NCI-H1417 treated with DMSO at 0.1 percent for 48 hours (cell line): ENCODE measurements around the gene SLC35F3.
"Not testable (repeated sequence)": the region's sequence is repeated elsewhere in the genome, so short reads cannot be mapped to it uniquely, and the experiment has no call there.

ENCODE experiments used
- DNase-seq: peaks from one replicate; lab custom pipeline; 2025; lab: John Stamatoyannopoulos, UW

Gene SLC35F3

GRCh38 chr1:234292011-234292410 is 387.5 kb downstream of the SLC35F3 start:
- no peak for DNase-seq

DNA sequence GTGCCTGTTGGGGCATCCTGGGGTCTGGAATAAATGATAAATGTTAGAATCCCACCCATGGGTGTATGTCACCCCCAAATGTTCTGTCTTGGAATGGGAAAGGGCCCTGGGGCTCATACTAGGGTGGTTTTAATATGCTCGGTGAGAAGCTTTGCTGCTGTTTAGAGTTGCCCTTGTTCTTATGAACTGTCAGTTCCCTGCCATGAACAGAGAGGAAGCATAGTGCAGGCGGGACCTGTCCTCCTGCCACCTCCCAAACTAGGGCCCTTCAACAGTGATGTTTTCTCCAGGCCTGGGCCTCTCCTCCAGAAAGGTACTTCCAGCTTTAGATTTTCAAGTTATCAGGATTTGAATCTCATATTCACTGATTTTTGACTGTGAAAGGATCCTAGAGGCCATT is 388.1 kb downstream of the SLC35F3 start:
- no peak for DNase-seq

GRCh38 chr1:234294109-234294817 is 389.8 kb downstream of the SLC35F3 start:
- DNase-seq: no peak

GRCh38 chr1:234295068-234295467 is 390.6 kb downstream of the SLC35F3 start:
- no peak for DNase-seq

GRCh38 chr1:234295626-234296025 is 391.1 kb downstream of the SLC35F3 start:
- DNase-seq: no peak

DNA sequence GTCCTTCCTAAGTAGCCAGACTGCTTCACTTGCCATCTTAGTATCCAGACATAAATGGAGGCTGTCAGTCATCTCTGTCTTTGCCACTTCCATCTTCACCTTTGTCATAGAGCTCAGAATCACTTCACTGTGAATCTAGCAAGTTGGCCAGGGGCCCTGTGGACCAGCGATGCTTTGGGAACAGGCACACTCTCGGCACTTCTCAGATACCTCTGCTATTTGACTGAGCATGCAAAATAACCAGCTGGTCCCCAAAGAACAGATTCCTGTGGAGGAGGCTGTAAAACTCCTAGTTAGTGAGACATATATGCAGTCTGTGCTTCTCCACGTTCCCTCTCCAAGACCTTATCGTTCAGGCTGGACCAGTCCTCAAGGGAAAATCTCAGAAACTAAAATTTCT is 392.0 kb downstream of the SLC35F3 start:
- DNase-seq: no peak

DNA sequence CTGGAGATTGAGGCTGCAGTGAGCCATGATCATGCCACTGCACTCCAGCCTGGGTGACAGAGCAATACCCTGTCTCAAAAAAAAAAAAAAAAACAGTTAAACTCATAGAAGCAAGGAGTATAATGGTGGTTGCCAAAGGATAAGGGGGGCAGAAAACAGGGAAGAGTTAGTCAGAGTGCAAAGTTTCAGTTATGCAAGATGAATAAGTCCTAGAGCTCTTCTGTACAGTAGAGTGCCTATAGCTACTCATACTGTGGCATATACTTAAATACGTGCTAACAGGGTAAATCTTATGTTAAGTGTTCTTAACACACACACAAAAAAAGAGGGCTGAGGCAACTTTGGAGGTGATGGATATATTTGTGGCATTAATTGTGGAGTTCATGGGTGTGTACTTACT is 393.2 kb downstream of the SLC35F3 start:
- no peak for DNase-seq

DNA sequence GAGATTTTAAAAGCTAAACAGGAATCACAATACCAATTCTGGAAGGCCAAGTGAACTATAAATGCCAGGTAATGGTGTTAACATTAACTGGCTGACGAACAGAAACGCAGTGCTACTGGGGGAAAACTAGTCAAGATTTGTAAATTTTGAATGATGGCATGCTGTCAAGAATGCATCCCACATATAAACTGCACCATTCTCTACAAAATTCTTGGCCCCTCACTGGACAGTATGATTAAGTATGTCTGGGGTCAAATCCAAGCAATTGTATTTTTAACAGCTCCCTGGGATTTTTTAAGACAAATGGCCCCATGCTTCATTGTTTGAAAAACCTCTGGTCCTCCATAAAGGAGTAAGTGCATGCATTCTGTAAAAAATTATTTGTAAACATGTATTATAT is 395.6 kb downstream of the SLC35F3 start:
- no peak for DNase-seq

GRCh38 chr1:234301663-234302062 is 397.2 kb downstream of the SLC35F3 start:
- not testable (repeated sequence) for DNase-seq

DNA sequence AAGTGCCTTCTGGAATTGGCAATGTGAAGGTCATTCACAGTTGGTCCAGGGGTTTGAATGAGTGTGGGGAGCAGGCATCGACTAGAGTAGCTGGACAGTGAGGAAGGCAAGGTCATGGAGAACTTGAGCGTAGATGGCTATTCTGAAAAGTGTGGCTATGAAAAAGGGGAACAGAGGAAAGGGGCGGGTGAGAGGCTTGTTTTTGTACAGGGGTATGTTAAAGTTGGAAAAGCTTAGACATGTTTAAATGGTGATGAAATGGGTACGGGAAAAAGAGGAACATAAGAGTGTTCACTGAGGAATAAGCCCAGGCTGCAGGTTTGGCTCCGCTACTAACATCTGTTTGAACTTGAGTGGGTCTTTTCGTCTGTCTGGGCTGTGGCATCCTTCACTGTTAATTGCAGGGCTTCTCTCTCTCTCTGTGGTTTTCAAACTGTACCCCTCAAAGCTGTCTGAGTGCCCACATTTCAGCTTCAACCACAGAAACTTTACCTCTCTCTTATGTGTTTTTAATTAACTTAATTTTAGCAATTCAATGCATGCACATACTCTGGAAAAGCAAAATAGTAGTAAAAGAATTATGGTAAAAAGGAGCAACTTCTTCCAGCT is 398.0 kb downstream of the SLC35F3 start:
- DNase-seq: no peak

DNA sequence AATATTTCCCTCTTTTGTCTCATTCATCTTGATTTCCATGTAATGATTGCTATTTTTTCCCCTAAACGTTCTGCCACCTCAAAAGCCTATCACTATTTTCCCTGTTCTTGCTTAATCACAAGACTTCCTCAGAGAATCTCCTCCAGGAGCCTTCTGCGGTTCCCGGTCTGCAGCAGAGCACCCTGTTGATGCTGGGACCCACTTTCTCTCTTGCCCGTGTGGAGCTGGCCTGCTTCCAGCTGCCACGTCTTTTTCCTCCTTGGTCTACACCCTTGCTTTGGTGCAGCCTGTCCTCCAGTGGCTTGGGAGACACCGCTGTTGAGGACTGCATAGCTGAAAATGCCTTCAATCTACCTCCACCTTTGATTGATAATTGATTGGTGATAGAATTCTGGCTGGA is 398.8 kb downstream of the SLC35F3 start:
- DNase-seq: no peak

GRCh38 chr1:234307726-234308125 is 403.2 kb downstream of the SLC35F3 start:
- DNase-seq: no peak

DNA sequence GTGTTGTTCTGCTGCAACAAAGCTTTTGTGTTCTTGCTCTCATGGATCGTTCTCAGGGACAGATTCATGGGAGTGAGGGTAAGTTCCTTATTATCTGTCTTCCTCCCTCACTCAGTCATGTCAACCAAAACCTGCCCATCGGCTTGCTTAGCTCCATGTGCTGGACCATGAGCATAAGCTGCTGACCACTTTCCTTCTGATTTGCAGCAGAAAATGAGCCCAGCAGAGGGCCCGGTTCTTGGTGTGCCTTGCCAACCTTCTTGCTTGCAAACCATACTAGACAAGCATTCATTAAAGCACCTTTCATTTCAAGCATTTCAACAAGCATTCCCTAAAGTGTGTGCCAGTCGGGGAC is 404.7 kb downstream of the SLC35F3 start:
- no peak for DNase-seq

DNA sequence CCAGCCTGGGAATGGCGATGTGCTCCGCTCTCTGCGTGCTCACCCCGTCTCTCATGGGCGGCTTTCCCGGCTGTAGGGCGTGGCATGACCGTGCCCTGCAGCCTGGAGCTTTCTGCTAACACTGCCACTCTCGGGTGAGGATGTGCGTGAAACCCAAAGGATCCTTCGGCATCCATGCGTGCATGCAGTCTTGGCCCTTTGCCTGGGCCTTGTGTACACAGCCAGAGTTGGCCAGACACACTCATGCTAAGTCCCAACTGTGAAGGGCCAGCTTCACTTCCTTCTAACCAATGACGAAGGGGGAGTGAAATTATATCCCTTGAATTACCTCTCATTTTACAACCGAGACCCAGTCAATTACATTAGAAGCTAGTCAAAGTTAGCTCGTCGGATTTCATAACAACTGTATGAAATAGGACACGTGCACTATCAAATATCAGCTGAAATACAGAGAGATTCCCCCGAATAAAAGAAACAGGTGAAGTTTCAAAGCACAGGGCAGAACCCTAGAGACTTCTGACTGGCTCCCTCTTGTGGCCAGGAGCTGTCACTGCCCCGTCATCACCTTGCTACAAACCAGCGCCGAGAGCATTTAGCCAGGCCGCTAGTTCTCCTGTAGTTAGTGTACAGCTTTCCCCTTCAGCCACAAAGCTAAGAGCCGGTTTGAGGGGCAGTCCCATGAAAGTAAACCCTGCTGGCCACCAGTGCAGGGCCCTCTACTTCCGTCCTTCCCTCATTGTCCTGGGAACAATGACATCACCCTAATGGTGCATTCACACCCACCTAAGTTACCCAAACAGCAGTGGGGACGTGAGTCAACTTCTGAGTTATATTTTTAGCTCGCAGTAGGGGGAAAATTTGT is 405.4 kb downstream of the SLC35F3 start:
- DNase-seq: peak; percentile 23

DNA sequence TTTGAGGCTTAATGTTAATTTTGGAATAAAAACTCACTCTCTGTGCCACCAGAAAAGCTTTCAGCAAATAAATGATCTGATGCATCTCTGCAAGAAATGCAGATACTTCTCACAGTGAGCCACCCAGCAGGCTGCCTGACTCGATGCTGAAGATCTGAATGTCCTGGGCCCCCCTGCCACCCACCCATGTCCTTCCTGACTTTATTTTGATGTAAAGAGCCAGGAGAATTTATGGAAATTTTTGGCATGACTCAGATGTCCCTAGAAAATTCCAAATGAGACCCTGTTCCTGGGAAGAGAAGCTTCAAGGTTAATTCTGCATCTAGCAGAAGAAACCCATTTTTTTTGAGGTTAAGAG is 406.0 kb downstream of the SLC35F3 start:
- no peak for DNase-seq

DNA sequence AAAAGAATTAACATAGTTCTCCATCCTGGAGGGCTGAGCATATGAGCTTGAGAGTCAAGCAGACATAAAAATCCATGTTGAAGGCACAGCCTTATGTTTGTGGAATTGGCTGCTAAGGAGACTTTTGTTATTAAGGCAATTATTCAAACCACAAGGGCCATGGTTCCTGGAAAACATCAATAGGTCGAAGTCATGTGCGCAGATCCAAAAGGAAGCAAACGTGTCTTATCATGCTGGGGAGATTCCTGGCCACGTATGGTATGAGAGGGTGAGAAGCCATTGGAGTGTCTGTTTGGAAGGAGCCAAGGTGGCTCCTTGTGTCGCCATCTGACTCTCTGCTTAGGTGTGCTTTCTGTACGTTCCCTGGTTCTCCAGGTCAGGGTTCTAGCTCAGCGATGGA is 406.9 kb downstream of the SLC35F3 start:
- no peak for DNase-seq

DNA sequence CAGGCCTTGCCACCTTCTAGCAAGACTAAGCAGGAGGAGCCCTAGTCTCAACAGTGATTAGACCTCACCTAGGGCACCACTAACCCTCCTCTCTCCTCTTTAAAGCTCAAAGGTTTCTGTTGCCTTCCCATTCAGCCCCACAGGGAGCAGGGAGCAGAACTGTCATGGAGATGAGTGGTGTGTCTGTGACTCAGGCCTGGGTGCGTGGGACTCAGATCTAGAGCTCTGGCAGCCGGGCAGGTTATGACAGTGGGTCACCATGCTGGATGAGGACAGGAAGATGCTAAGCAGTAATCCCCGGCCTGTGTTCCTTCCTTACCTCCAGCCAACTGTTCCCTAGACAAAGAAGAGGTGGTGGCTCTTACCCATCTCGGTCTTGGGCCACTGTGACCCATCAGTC is 408.7 kb downstream of the SLC35F3 start:
- no peak for DNase-seq

DNA sequence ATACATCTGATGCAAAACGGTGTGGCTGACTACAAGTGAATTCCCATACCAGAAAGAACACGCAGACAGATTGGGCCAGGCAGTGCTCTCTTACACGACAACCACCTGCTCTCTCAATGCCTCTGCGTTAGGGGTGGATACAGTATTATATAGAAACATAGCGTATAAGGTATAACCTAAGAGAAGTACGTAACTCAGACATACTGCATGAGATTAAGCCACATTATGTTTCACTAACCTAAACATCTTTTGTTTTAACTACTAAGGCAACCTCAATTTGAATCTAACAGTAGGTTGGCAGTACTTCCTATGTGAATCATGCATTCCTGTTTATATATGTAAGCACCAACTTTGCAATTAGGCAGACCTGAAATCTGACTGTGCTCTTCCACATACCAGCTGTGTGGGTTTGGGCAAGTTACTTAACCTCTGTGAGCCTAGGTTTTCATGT is 410.6 kb downstream of the SLC35F3 start:
- no peak for DNase-seq

GRCh38 chr1:234315588-234315987 is 411.1 kb downstream of the SLC35F3 start:
- no peak for DNase-seq

DNA sequence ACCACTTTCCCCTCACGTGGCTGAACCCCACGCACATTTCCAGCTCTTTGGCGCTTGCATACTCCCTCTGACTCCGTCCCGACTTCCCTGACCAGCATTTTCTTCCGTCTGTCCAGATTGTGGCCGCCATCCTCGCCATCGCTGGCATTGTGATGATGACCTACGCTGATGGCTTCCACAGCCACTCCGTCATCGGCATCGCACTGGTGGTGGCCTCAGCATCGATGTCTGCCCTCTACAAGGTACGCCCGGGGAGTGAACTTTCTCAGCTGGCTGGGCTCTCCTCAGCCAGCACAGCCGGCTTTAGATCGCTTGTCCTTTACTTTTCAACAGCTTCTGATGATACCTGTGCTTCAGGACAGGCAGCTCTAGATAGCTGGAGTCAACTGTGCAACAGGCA is 412.0 kb downstream of the SLC35F3 start:
- no peak for DNase-seq

DNA sequence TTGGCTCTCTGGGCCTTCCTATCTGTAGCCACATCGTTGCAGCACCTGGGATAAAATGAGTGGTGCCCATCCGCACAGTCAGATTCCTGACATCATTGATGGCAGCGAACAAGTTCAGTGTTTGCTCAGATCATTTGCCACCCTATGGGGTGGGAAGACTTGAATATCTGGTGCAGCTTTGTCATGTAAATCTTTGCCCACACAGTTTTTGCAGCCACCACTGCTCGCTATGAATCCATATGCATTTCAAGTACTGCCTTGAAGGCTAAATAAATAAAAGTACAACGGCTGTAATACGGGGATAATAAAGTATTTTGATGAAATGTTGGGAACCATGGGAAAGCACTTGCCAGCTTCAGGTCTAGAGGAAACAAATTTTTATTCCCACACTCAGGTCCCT is 412.5 kb downstream of the SLC35F3 start:
- peak; percentile 23 for DNase-seq

DNA sequence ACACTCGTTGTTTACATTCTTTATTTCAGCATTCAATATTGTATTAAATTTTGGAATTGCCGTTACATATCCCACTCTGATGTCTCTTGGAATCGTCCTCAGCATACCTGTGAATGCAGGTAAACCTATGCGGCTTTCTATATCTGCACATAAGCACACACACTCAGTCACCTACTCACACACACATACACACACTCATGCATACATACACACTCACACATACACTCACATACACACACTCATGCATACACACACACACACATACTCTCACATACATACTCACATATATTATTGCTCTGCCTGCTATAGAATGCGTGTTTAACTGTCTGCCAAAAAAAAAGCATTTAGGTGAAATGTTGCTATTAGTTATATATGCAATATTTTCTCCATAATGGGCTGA is 415.6 kb downstream of the SLC35F3 start:
- no peak for DNase-seq

- no peak for DNase-seq
Observed at GRCh38 chr1:234320549-234320948, 416.1 kb downstream of the SLC35F3 start.
